ENCODE data around the gene GPD1L. TPM values are rescaled to one million over a fixed set of nuclear protein-coding genes. Genes with fewer than 3 reads are reported as not detected.

The GPD1L gene
- total and polyA plus RNA-seq, 2 of the 13 experiments (the other 11 are each of a cell fraction or from before 2014, with no cell fraction given) = 4.9 to 13.7 TPM

DNA sequence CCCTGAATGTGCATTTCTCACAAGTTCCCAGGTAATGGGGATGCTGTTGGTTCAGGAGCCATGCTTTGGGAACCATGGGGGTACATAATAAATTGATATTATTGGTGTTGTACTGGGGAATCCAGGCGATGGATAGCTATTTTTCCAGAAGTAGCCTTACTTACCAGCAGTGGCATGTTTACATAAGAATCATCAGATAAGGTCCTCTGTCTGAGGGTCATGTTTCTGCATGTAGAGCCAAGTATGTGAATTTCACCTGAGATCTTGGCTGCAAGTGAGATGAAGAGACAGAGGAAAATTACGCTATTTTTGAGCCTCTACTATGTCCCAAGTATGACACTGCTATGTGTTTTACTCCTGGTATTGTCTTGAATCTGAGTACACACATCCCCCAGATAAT, 26.3 kb downstream of the GPD1L start:
- no peak overlapping the region for H3K27ac ChIP-seq (ENCODE audit: extremely low read length, insufficient read depth, low read length)
- ATAC-seq (no peak), DNase-seq (ENCODE audit: low spot score) (no peak), FAIRE-seq (no peak)
- H3K36me3 ChIP-seq (replicated peaks in 1 of 2; ENCODE audit: control insufficient read depth in 1 of 2, insufficient read depth in 2 of 2, low read length in 2 of 2) = no peaks in the 10 kb centered on the region
- H3K27me3 ChIP-seq (ENCODE audit: control insufficient read depth in 1 of 2, insufficient read depth in 2 of 2, low read length in 2 of 2) = no peaks in the 10 kb centered on the region
- intact Hi-C loops (cut with micrococcal nuclease; ENCODE audit: unreplicated experiment) (no loop called here), in situ Hi-C loops (cut with HindIII; ENCODE audit: extremely low pct_ligation_motif_present, low pct_unique_long_range_greater_than_20kb) (no loop called here)
- H3K79me2 ChIP-seq (ENCODE audit: insufficient read depth, low read length) = no peaks in the 10 kb centered on the region
- H4K20me1 ChIP-seq (ENCODE audit: insufficient read depth, low read length) = no peaks in the 10 kb centered on the region
- POLR2A ChIA-PET = no interaction called here
- no TSS peak for BruUV-seq (replicated peaks)
- no peak overlapping the region for H3K4me3 ChIP-seq (replicated peaks in 1 of 3; ENCODE audit: insufficient read depth in 1 of 3, low read depth in 2 of 3, low read length in 3 of 3)
- no peak overlapping the region for H3K9ac ChIP-seq (ENCODE audit: insufficient read depth, low read depth, low read length)
- peaks cover 40% of the 10 kb centered on the region for H3K4me1 ChIP-seq (ENCODE audit: insufficient read depth, low read length)
- CTCF ChIA-PET (ENCODE audit: low intra/inter-chr PET ratio, low total read pairs) = no interaction called here
- no peak overlapping the region for H3K4me2 ChIP-seq (ENCODE audit: low read depth, low read length)
- TF ChIP-seq, protein P1, sequence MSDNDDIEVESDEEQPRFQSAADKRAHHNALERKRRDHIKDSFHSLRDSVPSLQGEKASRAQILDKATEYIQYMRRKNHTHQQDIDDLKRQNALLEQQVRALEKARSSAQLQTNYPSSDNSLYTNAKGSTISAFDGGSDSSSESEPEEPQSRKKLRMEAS (IDR thresholded peaks at IDR 0.05) = no peak
- no peak for TF ChIP-seq FOXA1 (IDR thresholded peaks at IDR 0.05)
- 0 out of 2 replicates have a peak, but pooled peaks have one; percentile 40 for TF ChIP-seq FOXA1 (CRISPR knock-in tag; IDR thresholded peaks at IDR 0.05)
- TF ChIP-seq FOXA3 (CRISPR knock-in tag; IDR thresholded peaks at IDR 0.05) = peak; percentile 49; the same call in 1 of the 2 replicates
- 95% methylated on average over 2 of the region's 2 CpGs for WGBS (ENCODE audit: low lambda C conversion rate)
- H2AFZ ChIP-seq (ENCODE audit: low read length) = no peak overlapping the region
- H3K9me3 ChIP-seq (ENCODE audit: low read length) = no peaks in the 10 kb centered on the region

DNA sequence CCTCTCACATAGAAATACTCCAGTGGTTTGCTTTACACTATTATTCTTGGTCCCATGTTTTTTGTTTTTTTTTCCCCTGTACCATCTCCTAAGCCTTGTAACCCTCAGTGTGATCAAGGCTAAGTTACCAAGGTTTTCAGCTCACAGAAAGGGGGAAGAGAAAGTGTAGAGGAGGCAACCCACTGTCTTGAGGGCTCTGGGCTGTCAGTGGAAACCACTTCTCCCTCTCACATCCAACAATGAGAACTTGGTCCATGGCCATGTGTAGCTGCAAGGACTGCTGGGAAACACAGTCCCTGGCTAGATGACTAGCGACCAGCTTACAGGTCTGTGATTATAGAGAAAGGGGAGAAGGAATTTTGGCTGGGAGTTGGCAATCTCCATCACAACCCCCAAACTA, 30.3 kb downstream of the GPD1L start:
- no TSS peak for BruUV-seq (replicated peaks)
- Histone ChIP-seq H3K27ac (ENCODE audit: extremely low read length, insufficient read depth, low read length) (no peak overlapping the region), H2AFZ (ENCODE audit: low read length) (no peak overlapping the region), H3K27me3 (ENCODE audit: control insufficient read depth in 1 of 2, insufficient read depth in 2 of 2, low read length in 2 of 2) (no peaks in the 10 kb centered on the region), H3K36me3 (replicated peaks in 1 of 2; ENCODE audit: control insufficient read depth in 1 of 2, insufficient read depth in 2 of 2, low read length in 2 of 2) (no peaks in the 10 kb centered on the region), H3K4me2 (ENCODE audit: low read depth, low read length) (no peak overlapping the region), H3K4me3 (replicated peaks in 1 of 3; ENCODE audit: insufficient read depth in 1 of 3, low read depth in 2 of 3, low read length in 3 of 3) (no peak overlapping the region), H3K9me3 (ENCODE audit: low read length) (no peaks in the 10 kb centered on the region), H3K79me2 (ENCODE audit: insufficient read depth, low read length) (no peaks in the 10 kb centered on the region), H3K4me1 (ENCODE audit: insufficient read depth, low read length) (peaks cover 20% of the 10 kb centered on the region), H4K20me1 (ENCODE audit: insufficient read depth, low read length) (no peaks in the 10 kb centered on the region), H3K9ac (ENCODE audit: insufficient read depth, low read depth, low read length) (no peak overlapping the region)
- no peak for FAIRE-seq
- DNase-seq (ENCODE audit: low spot score) = no peak
- 86% methylated on average over 1 of the region's 1 CpG for WGBS (ENCODE audit: low lambda C conversion rate)
- POLR2A ChIA-PET = no interaction called here
- in situ Hi-C loops (cut with HindIII; ENCODE audit: extremely low pct_ligation_motif_present, low pct_unique_long_range_greater_than_20kb) (no loop called here), intact Hi-C loops (cut with micrococcal nuclease; ENCODE audit: unreplicated experiment) (no loop called here)
- no peak for ATAC-seq
- TF ChIP-seq, protein P2, sequence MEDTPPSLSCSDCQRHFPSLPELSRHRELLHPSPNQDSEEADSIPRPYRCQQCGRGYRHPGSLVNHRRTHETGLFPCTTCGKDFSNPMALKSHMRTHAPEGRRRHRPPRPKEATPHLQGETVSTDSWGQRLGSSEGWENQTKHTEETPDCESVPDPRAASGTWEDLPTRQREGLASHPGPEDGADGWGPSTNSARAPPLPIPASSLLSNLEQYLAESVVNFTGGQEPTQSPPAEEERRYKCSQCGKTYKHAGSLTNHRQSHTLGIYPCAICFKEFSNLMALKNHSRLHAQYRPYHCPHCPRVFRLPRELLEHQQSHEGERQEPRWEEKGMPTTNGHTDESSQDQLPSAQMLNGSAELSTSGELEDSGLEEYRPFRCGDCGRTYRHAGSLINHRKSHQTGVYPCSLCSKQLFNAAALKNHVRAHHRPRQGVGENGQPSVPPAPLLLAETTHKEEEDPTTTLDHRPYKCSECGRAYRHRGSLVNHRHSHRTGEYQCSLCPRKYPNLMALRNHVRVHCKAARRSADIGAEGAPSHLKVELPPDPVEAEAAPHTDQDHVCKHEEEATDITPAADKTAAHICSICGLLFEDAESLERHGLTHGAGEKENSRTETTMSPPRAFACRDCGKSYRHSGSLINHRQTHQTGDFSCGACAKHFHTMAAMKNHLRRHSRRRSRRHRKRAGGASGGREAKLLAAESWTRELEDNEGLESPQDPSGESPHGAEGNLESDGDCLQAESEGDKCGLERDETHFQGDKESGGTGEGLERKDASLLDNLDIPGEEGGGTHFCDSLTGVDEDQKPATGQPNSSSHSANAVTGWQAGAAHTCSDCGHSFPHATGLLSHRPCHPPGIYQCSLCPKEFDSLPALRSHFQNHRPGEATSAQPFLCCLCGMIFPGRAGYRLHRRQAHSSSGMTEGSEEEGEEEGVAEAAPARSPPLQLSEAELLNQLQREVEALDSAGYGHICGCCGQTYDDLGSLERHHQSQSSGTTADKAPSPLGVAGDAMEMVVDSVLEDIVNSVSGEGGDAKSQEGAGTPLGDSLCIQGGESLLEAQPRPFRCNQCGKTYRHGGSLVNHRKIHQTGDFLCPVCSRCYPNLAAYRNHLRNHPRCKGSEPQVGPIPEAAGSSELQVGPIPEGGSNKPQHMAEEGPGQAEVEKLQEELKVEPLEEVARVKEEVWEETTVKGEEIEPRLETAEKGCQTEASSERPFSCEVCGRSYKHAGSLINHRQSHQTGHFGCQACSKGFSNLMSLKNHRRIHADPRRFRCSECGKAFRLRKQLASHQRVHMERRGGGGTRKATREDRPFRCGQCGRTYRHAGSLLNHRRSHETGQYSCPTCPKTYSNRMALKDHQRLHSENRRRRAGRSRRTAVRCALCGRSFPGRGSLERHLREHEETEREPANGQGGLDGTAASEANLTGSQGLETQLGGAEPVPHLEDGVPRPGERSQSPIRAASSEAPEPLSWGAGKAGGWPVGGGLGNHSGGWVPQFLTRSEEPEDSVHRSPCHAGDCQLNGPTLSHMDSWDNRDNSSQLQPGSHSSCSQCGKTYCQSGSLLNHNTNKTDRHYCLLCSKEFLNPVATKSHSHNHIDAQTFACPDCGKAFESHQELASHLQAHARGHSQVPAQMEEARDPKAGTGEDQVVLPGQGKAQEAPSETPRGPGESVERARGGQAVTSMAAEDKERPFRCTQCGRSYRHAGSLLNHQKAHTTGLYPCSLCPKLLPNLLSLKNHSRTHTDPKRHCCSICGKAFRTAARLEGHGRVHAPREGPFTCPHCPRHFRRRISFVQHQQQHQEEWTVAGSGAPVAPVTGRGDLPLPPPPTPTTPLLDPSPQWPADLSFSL (CRISPR knock-in tag; IDR thresholded peaks at IDR 0.05) = no peak
- TF ChIP-seq ZFP36 (IDR thresholded peaks at IDR 0.05; ENCODE audit: borderline replicate concordance, low read depth, low read length, partially characterized antibody) = no peak
- no peak for TF ChIP-seq ADNP (CRISPR knock-in tag; IDR thresholded peaks at IDR 0.05)
- no peak for TF ChIP-seq TEAD3 (CRISPR knock-in tag; optimal IDR thresholded peaks at IDR 0.05; ENCODE audit: borderline replicate concordance)
- TF ChIP-seq ZNF3 (CRISPR knock-in tag; IDR thresholded peaks at IDR 0.05) = no peak
- CTCF ChIA-PET (ENCODE audit: low intra/inter-chr PET ratio, low total read pairs) = no interaction called here
